ENCODE measurements around the gene PLCD1. TPM values are rescaled to one million over a fixed set of nuclear protein-coding genes. Genes with fewer than 3 reads are reported as not detected.
A peak's percentile ranks its signal among the peaks of the same experiment; 100 is the strongest.
"Not testable (repeated sequence)": the region's sequence is repeated elsewhere in the genome, so short reads cannot be mapped to it uniquely, and the experiment has no call there.

Gene PLCD1
- total RNA-seq, 2 experiments from 2014 or later: 10.9 to 13.5 TPM

DNA sequence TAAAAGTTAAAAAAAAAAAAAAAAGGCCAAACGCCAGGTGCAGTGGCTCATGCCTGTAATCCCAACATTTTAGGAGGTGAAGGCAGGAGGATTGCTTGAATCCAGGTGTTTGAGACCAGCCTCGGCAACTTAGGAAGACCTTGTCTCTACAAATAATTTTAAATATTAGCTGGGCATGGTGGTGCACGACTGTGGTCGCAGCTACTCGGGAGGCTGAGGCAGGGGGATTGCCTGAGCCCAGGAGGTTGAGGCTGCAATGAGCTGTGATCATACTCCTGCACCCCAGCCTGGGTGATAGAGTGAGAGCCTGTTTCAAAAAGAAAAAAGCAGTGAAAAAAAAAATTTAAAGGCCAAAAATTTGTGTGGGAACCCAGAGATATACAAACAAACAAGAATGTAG, 6.8 kb upstream of the PLCD1 start:
- intact Hi-C loops (cut with DNase I, micrococcal nuclease): loop anchor here in 1 of 2 experiments (10.0 kb wide), 1 partner anchor 129 kb away; the partner anchor contains the start of gene OXSR1
- peaks cover 31% of the 10 kb centered on the region for H3K4me1 Mint-ChIP-seq
- peaks cover 7% of the 10 kb centered on the region for H3K9me3 Mint-ChIP-seq (ENCODE audit: low read depth)
- H3K36me3 Mint-ChIP-seq (ENCODE audit: low read depth): peaks cover 8% of the 10 kb centered on the region
- H3K4me3 Mint-ChIP-seq: no peak overlapping the region
- DNase-seq (no peak), ATAC-seq (no peak)
- H3K27ac Mint-ChIP-seq: no peak overlapping the region
- POLR2A ChIA-PET: no interaction called here
- H3K27me3 Mint-ChIP-seq: peaks cover 6% of the 10 kb centered on the region
- CTCF ChIA-PET: interaction anchor here (0.8 to 1.1 kb wide), 2 partner anchors 17 to 40 kb away, joined by 3 read pairs; no protein-coding TSS in a partner anchor

- H3K27me3 Mint-ChIP-seq; POLR2A ChIA-PET; ATAC-seq; H3K4me3 Mint-ChIP-seq; DNase-seq; H3K9me3 Mint-ChIP-seq (ENCODE audit: low read depth); H3K36me3 Mint-ChIP-seq (ENCODE audit: low read depth); CTCF ChIA-PET; H3K27ac Mint-ChIP-seq: not testable (repeated sequence)
- intact Hi-C loops (cut with DNase I, micrococcal nuclease): loop anchor here in 1 of 2 experiments (10.0 kb wide), 1 partner anchor 130 kb away; the partner anchor contains the start of gene OXSR1
- peaks cover 26% of the 10 kb centered on the region for H3K4me1 Mint-ChIP-seq
Measured at GRCh38 chr3:38034335-38034734, 4.9 kb upstream of the PLCD1 start.

DNA sequence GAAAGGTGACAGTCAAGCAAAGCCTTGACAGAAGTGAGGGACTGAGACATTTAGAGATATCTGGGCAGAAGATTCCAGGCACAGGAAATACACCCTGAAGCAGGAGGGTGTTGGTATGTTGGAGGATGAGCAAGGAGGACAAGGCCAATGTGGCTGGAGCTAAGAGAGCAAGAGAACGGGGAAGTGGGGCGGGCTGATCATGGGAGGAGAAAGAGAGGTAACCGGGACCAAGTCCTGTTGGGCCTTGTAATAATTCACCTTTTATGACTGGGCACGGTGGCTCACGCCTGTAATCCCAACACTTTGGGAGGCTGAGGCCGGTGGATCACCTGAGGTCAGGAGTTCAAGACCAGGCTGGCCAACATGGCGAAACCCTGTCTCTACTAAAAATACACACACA, 4.1 kb upstream of the PLCD1 start:
- H3K9me3 Mint-ChIP-seq (ENCODE audit: low read depth); H3K36me3 Mint-ChIP-seq (ENCODE audit: low read depth); POLR2A ChIA-PET; DNase-seq; H3K27me3 Mint-ChIP-seq; ATAC-seq; H3K27ac Mint-ChIP-seq; H3K4me3 Mint-ChIP-seq: not testable (repeated sequence)
- H3K4me1 Mint-ChIP-seq: peaks cover 20% of the 10 kb centered on the region
- intact Hi-C loops (cut with DNase I, micrococcal nuclease): loop anchor here in 1 of 2 experiments (10.0 kb wide), 1 partner anchor 131 kb away; the partner anchor contains the start of gene OXSR1
- CTCF ChIA-PET: interaction anchor here (0.6 kb wide), 1 partner anchor 1374 kb away, joined by 3 read pairs; no protein-coding TSS in a partner anchor

- no peaks in the 10 kb centered on the region for H3K36me3 Mint-ChIP-seq (ENCODE audit: low read depth)
- no peak overlapping the region for H3K4me3 Mint-ChIP-seq
- H3K4me1 Mint-ChIP-seq: peaks cover 13% of the 10 kb centered on the region
- DNase-seq (no peak), ATAC-seq (no peak)
- H3K27ac Mint-ChIP-seq: no peak overlapping the region
- H3K27me3 Mint-ChIP-seq: peaks cover 10% of the 10 kb centered on the region
- intact Hi-C loops (cut with DNase I, micrococcal nuclease): loop anchor here in 1 of 2 experiments (10.0 kb wide), 1 partner anchor 132 kb away; the partner anchor contains the start of gene OXSR1
- POLR2A ChIA-PET: no interaction called here
- CTCF ChIA-PET: no interaction called here
- no peaks in the 10 kb centered on the region for H3K9me3 Mint-ChIP-seq (ENCODE audit: low read depth)
Measured at GRCh38 chr3:38032328-38032865, 3.0 kb upstream of the PLCD1 start.

- no peak overlapping the region for H3K4me3 Mint-ChIP-seq
- ChIA-PET POLR2A (no interaction called here), CTCF (interaction anchor here (0.6 to 0.8 kb wide), 3 partner anchors 72 to 466 kb away, joined by 3 read pairs; no protein-coding TSS in a partner anchor)
- ATAC-seq: peak; percentile 81
- H3K9me3 Mint-ChIP-seq (ENCODE audit: low read depth): no peaks in the 10 kb centered on the region
- no peaks in the 10 kb centered on the region for H3K36me3 Mint-ChIP-seq (ENCODE audit: low read depth)
- H3K27me3 Mint-ChIP-seq: peaks cover 10% of the 10 kb centered on the region
- H3K27ac Mint-ChIP-seq: no peak overlapping the region
- peak; percentile 57 for DNase-seq
- intact Hi-C loops (cut with DNase I, micrococcal nuclease): loop anchor here in 1 of 2 experiments (10.0 kb wide), 1 partner anchor 133 kb away; the partner anchor contains the start of gene OXSR1
- H3K4me1 Mint-ChIP-seq: peaks cover 13% of the 10 kb centered on the region
Measured at GRCh38 chr3:38031022-38031994, 1.9 kb upstream of the PLCD1 start.

- Mint-ChIP-seq H3K4me1 (peaks cover 19% of the 10 kb centered on the region), H3K9me3 (ENCODE audit: low read depth) (no peaks in the 10 kb centered on the region), H3K36me3 (ENCODE audit: low read depth) (no peaks in the 10 kb centered on the region), H3K27me3 (peaks cover 10% of the 10 kb centered on the region), H3K27ac (no peak overlapping the region), H3K4me3 (peak overlapping the region; percentile 41)
- CTCF ChIA-PET: interaction anchor here (0.8 kb wide), 1 partner anchor 73 kb away, joined by 3 read pairs; no protein-coding TSS in a partner anchor
- no peak for DNase-seq
- intact Hi-C loops (cut with DNase I, micrococcal nuclease): loop anchor here in 1 of 2 experiments (10.0 kb wide), 1 partner anchor 134 kb away; the partner anchor contains the start of gene OXSR1
- POLR2A ChIA-PET: no interaction called here
- no peak for ATAC-seq
Measured at GRCh38 chr3:38030126-38031021, 932 bp upstream of the PLCD1 start.

GRCh38 chr3:38028621-38029361, 651 bp downstream of the PLCD1 start:
- POLR2A ChIA-PET: no interaction called here
- DNase-seq (no peak), ATAC-seq (no peak)
- H3K36me3 Mint-ChIP-seq (ENCODE audit: low read depth): no peaks in the 10 kb centered on the region
- no peaks in the 10 kb centered on the region for H3K9me3 Mint-ChIP-seq (ENCODE audit: low read depth)
- H3K27ac Mint-ChIP-seq: no peak overlapping the region
- CTCF ChIA-PET: no interaction called here
- peaks cover 25% of the 10 kb centered on the region for H3K4me1 Mint-ChIP-seq
- intact Hi-C loops (cut with DNase I, micrococcal nuclease): no loop called here
- peaks cover 10% of the 10 kb centered on the region for H3K27me3 Mint-ChIP-seq
- H3K4me3 Mint-ChIP-seq: peak overlapping the region; percentile 43

DNA sequence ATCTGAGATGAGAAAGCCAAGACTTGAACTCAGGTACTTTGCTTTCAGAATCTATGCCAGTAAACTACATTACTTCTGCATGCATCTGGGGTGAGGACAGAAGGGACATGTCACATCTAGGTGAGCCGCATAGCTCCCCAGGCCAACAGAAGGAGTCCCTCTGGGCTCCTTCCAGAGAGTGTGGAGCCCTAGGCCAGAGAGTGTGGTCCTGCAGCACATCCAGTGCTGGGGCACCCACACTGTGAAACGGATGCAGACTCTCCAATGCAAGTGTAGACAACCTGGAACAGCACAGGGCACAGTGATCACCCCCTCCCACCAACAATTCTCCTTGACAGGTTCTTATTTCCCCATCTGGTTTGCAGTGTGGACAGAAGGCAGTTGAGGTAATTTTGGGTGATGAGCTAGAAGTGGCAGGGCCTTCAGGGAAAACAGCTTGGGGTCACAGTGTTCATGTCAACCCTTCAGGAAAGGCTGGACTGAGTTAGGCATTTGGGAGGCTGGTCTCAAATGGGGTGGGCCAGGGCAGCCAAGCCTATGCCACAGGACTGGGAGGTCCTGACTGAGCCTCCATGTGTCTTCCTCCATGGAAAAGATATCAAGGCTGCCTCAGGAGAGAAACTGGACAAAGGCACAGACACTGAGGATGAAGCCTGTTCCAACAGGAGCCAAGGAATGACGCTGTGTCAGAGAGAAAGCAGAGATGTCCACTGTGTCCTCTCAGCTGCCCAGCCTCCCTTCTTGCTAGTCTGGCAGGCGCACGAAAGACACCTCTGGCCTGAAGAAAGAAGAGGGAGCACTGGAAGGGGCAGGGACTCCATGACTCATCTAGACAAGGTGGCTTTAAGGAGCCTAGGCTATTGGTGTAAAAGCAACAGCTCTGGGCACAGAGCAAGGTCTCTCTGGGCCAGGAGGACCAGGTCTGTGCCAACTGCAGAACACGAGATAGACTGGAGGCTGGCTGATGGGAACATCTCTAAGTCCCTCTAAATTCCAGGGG, 1.7 kb downstream of the PLCD1 start:
- no peaks in the 10 kb centered on the region for H3K36me3 Mint-ChIP-seq (ENCODE audit: low read depth)
- ChIA-PET CTCF (interaction anchor here (0.6 kb wide), 1 partner anchor 11 kb away, joined by 4 read pairs; no protein-coding TSS in a partner anchor), POLR2A (no interaction called here)
- no peak for ATAC-seq
- intact Hi-C loops (cut with DNase I, micrococcal nuclease): no loop called here
- peaks cover 5% of the 10 kb centered on the region for H3K27me3 Mint-ChIP-seq
- peak overlapping the region; percentile 43 for H3K4me3 Mint-ChIP-seq
- H3K4me1 Mint-ChIP-seq: peaks cover 32% of the 10 kb centered on the region
- no peaks in the 10 kb centered on the region for H3K9me3 Mint-ChIP-seq (ENCODE audit: low read depth)
- no peak overlapping the region for H3K27ac Mint-ChIP-seq
- DNase-seq: no peak

GRCh38 chr3:38026856-38027255, 2.6 kb downstream of the PLCD1 start:
- Mint-ChIP-seq H3K4me3 (no peak overlapping the region), H3K36me3 (ENCODE audit: low read depth) (no peaks in the 10 kb centered on the region), H3K27me3 (peaks cover 5% of the 10 kb centered on the region), H3K4me1 (peaks cover 32% of the 10 kb centered on the region), H3K27ac (no peak overlapping the region), H3K9me3 (ENCODE audit: low read depth) (no peaks in the 10 kb centered on the region)
- ChIA-PET CTCF (interaction anchor here (0.6 kb wide), 1 partner anchor 10 kb away, joined by 4 read pairs; no protein-coding TSS in a partner anchor), POLR2A (no interaction called here)
- DNase-seq (no peak), ATAC-seq (no peak)
- intact Hi-C loops (cut with DNase I, micrococcal nuclease): no loop called here
